K562 (cell line): ENCODE results near the gene SLC35A1. TPM values are rescaled to one million over a fixed set of nuclear protein-coding genes. Genes with fewer than 3 reads are reported as not detected.

ENCODE experiments used
- ATAC-seq: fragments of 200-7000 bp; cut with Tn5 transposase; 3 replicates; pipeline ENCODE4 v1.9.1; 2020; ENCODE audit warnings: moderate library complexity
- BruUV-seq: library from RNA; stranded (reverse); fragments of 400-500 nt; replicated peaks from 2 replicates; lab custom pipeline; 2021; lab: Mats Ljungman, UMichigan
- CTCF ChIA-PET: fragments of 300-600 bp; formaldehyde crosslinking; extraction: SDS; loops from one replicate; lab custom pipeline; 2021; ENCODE audit warnings: low intra/inter-chr PET ratio; lab: Yijun Ruan, JAX
- POLR2A ChIA-PET: fragments of 300-600, 350-650 bp; sonication (Branson Sonifier 250); formaldehyde crosslinking; extraction: SDS; loops from one replicate; lab custom pipeline; 2021; ENCODE audit warnings: antibody characterized with exemption, inconsistent platforms; lab: Yijun Ruan, JAX
- DNase-seq, 4 experiments: peaks; one replicate each; pipeline versions ENCODE4 v3.0.0 to v3.0.0-alpha.2; 2011 to 2018; ENCODE audit warnings: low spot score in 3 of 4, mixed read lengths in 3 of 4; ENCODE audit errors: extremely low read depth in 1 of 4
- FAIRE-seq: peaks from 2 replicates; lab custom pipeline; 2011; peaks lifted over from hg19 to GRCh38; lab: Jason Lieb, UNC
- H2AFZ ChIP-seq: 2 replicates; pipeline ENCODE4 v1.6.0; 2011; ENCODE audit warnings: low read depth, low read length, control low read depth, inconsistent platforms
- H3K27ac ChIP-seq: fragments of 200-600 bp; 3 replicates; pipeline ENCODE4 v1.8.0; 2011; ENCODE audit warnings: low read depth, mild to moderate bottlenecking, control low read depth, inconsistent platforms, low read length, moderate library complexity, mixed read lengths; ENCODE audit errors: extremely low read depth
- H3K27me3 ChIP-seq, 2 experiments: fragments of 300-600 bp in 1 of 2; 2 replicates in 1 of 2; 3 replicates in 1 of 2; pipeline versions ENCODE4 v1.6.0 to v1.8.0; 2011; ENCODE audit warnings: inconsistent platforms in 2 of 2, low read length in 2 of 2, mild to moderate bottlenecking in 1 of 2, mixed read lengths in 1 of 2, moderate library complexity in 1 of 2; ENCODE audit not compliant: control insufficient read depth in 2 of 2, insufficient read depth in 2 of 2
- H3K36me3 ChIP-seq: fragments of 300-600 bp; 3 replicates; pipeline ENCODE4 v1.8.0; 2011; ENCODE audit warnings: mild to moderate bottlenecking, low read length, inconsistent platforms; ENCODE audit not compliant: control insufficient read depth, insufficient read depth
- H3K4me1 ChIP-seq, 2 experiments: fragments of 200-600 bp in 1 of 2; replicated peaks in 1 of 2; 2 replicates in 1 of 2; 3 replicates in 1 of 2; pipeline versions ENCODE4 v1.5.1 to v1.8.0; 2011; ENCODE audit warnings: inconsistent platforms in 2 of 2, low read length in 2 of 2, mild to moderate bottlenecking in 1 of 2, mixed read lengths in 1 of 2, moderate library complexity in 1 of 2; ENCODE audit not compliant: control insufficient read depth in 2 of 2, insufficient read depth in 2 of 2
- H3K4me2 ChIP-seq: 2 replicates; pipeline ENCODE4 v1.6.1; 2011; ENCODE audit warnings: low read length, control low read depth, inconsistent platforms, mixed read lengths; ENCODE audit not compliant: insufficient read depth
- H3K4me3 ChIP-seq: fragments of 200-600 bp; sonication (generic), shearing (Covaris generic); 2 replicates; pipeline ENCODE4 v1.5.1; 2016; ENCODE audit warnings: control low read depth, inconsistent platforms
- H3K79me2 ChIP-seq: fragments of 200-600 bp; 3 replicates; pipeline ENCODE4 v1.8.0; 2011; ENCODE audit warnings: low read length, inconsistent platforms; ENCODE audit not compliant: control insufficient read depth, insufficient read depth
- H3K9ac ChIP-seq, 2 experiments: 2 replicates each; pipeline versions ENCODE4 v1.6.0 to v1.6.1; 2011; ENCODE audit warnings: low read depth in 2 of 2, low read length in 2 of 2, control low read depth in 1 of 2, inconsistent platforms in 1 of 2, mild to moderate bottlenecking in 1 of 2, mixed read lengths in 1 of 2; ENCODE audit not compliant: insufficient read depth in 1 of 2
- H3K9me1 ChIP-seq: one replicate; pipeline ENCODE4 v1.6.0; 2011; ENCODE audit warnings: inconsistent platforms, mild to moderate bottlenecking, low read length, moderate library complexity; ENCODE audit not compliant: control insufficient read depth, insufficient read depth
- H3K9me3 ChIP-seq: replicated peaks from 2 replicates; pipeline ENCODE4 v1.5.1; 2011; ENCODE audit warnings: low read depth, low read length, inconsistent platforms; ENCODE audit not compliant: control insufficient read depth, insufficient read depth
- H4K20me1 ChIP-seq: replicated peaks from 2 replicates; pipeline ENCODE4 v1.6.1; 2011; ENCODE audit warnings: low read length, inconsistent platforms, mixed read lengths; ENCODE audit not compliant: control insufficient read depth, insufficient read depth
- C11orf30 ChIP-seq: fragments of 450-650 bp; IDR thresholded peaks from 2 replicates; pipeline ENCODE4 v1.6.1; 2016; ENCODE audit warnings: low read depth, mild to moderate bottlenecking
- HNRNPLL ChIP-seq: fragments of 200-400 bp; formaldehyde crosslinking; IDR thresholded peaks from 2 replicates; pipeline ENCODE4 v1.6.1; 2017; ENCODE audit warnings: low read length, low read depth, mild to moderate bottlenecking; ENCODE audit not compliant: poor library complexity, severe bottlenecking
- MAFF ChIP-seq: IDR thresholded peaks from 2 replicates; pipeline ENCODE4 v1.6.1; 2012; ENCODE audit warnings: low read length, improper control_type of control experiment
- MAFG ChIP-seq: fragments of 450-650 bp; conservative IDR thresholded peaks from 2 replicates; pipeline ENCODE4 v1.6.1; 2016; ENCODE audit warnings: missing genetic modification characterization, missing compliant biosample characterization
- MAFK ChIP-seq: IDR thresholded peaks from 2 replicates; pipeline ENCODE4 v1.6.1; 2011; ENCODE audit warnings: low read length, improper control_type of control experiment
- NFE2 ChIP-seq: IDR thresholded peaks from 2 replicates; pipeline ENCODE4 v1.6.1; 2014; ENCODE audit warnings: antibody characterized with exemption, low read depth
- NFE2L1 ChIP-seq: fragments of 450-650 bp; IDR thresholded peaks from 2 replicates; pipeline ENCODE4 v1.6.1; 2016; ENCODE audit warnings: missing genetic modification characterization, low read depth, mild to moderate bottlenecking, missing compliant biosample characterization, moderate library complexity, borderline replicate concordance
- PPARD ChIP-seq: fragments of 250-450 bp; sonication (Bioruptor Pico); IDR thresholded peaks from 2 replicates; pipeline ENCODE4 v1.8.0; 2022; ENCODE audit warnings: inconsistent platforms, mild to moderate bottlenecking, moderate library complexity
- RUNX1 ChIP-seq: sonication (generic); IDR thresholded peaks from 2 replicates; pipeline ENCODE4 v1.6.1; 2016; ENCODE audit warnings: antibody characterized with exemption, low read depth
- TAF7 ChIP-seq: fragments of 450-650 bp; IDR thresholded peaks from 2 replicates; pipeline ENCODE4 v1.6.1; 2016; ENCODE audit warnings: missing genetic modification characterization, missing compliant biosample characterization
- WHSC1 ChIP-seq: IDR thresholded peaks from one replicate; pipeline ENCODE4 v1.6.1; 2012; ENCODE audit warnings: low read length, control low read depth, inconsistent platforms
- YY1 ChIP-seq, 3 experiments: IDR thresholded peaks; 2 replicates each; pipeline ENCODE4 v1.6.1; 2011; ENCODE audit warnings: low read length in 2 of 3, mild to moderate bottlenecking in 2 of 3, moderate library complexity in 2 of 3, borderline replicate concordance in 1 of 3, control low read depth in 1 of 3, low read depth in 1 of 3; ENCODE audit not compliant: insufficient read depth in 3 of 3, insufficient replicate concordance in 2 of 3, control insufficient read depth in 1 of 3, insufficient read length in 1 of 3; ENCODE audit errors: extremely low read depth in 1 of 3
- ZBED1 ChIP-seq: IDR thresholded peaks from 2 replicates; pipeline ENCODE4 v1.6.1; 2014
- ZFPM2 ChIP-seq: fragments of 250-450 bp; sonication (Bioruptor Pico); IDR thresholded peaks from 2 replicates; pipeline ENCODE4 v1.5.1; 2022; ENCODE audit warnings: mild to moderate bottlenecking
- ZNF316 ChIP-seq: fragments of 450-650 bp; IDR thresholded peaks from 2 replicates; pipeline ENCODE4 v1.6.1; 2016
- ZNF668 ChIP-seq: fragments of 250-450 bp; sonication (Bioruptor Pico); IDR thresholded peaks from 2 replicates; pipeline ENCODE4 v1.8.0; 2022; ENCODE audit warnings: mild to moderate bottlenecking, inconsistent platforms
- in situ Hi-C: fragments of 300-500 bp; cut with MboI; formaldehyde crosslinking; loops from 4 replicates; pipeline ENCODE4 v1.15.0; 2018; ENCODE audit warnings: inconsistent platforms, mixed read lengths
- intact Hi-C: fragments of 100-400 bp; cut with micrococcal nuclease; formaldehyde crosslinking; loops from 2 replicates; pipeline ENCODE4 v1.14.2; 2022
- polyA plus RNA-seq, 8 experiments: library from polyadenylated mRNA; depleted of rRNA in 4 of 8; stranded (reverse) in 5 of 8; unstranded in 3 of 8; fragments of >200 nt; fragmentation: Nextera tagmentation in 2 of 8; fragmentation: Illumina TruSeq in 1 of 8; extraction: Ambion mirVana in 2 of 8; extraction: Trizol in 1 of 8; gene quantifications; 2 replicates each; pipeline versions ENCODE4 v1.2.1 to v1.2.3, GENCODE V29; 2011 to 2014; ENCODE audit warnings: inconsistent platforms in 1 of 8, missing spikeins in 1 of 8
- total RNA-seq, 7 experiments: library from RNA; depleted of rRNA in 6 of 7; stranded (reverse); fragments of >200 nt in 6 of 7; fragmentation: Illumina TruSeq in 2 of 7; extraction: Trizol in 2 of 7; gene quantifications; 2 replicates each; pipeline versions ENCODE4 v1.2.1 to v1.2.3, GENCODE V29; 2011 to 2021; ENCODE audit warnings: low replicate concordance in 1 of 7
- TF ChIP-seq, protein P1 (sequence below): sonication (generic); formaldehyde crosslinking; IDR thresholded peaks from 2 replicates; pipeline ENCODE4 v1.8.1; 2023; ENCODE audit warnings: missing genetic modification reagents, mild to moderate bottlenecking, borderline replicate concordance

SLC35A1 gene
- total and polyA plus RNA-seq, 9 of the 15 experiments (the other 6 are each of a cell fraction or from before 2014, with no cell fraction given): 7.5 to 37.1 (median 14.9) TPM

- POLR2A ChIA-PET: interaction anchor here (0.7 kb wide), 1 partner anchor 9 kb away, joined by 3 read pairs; no protein-coding TSS in a partner anchor
- Histone ChIP-seq H3K79me2 (no peaks in the 10 kb centered on the region), H3K9me1 (no peaks in the 10 kb centered on the region), H3K27ac (no peak overlapping the region), H3K9ac (no peak overlapping the region), H3K4me3 (no peak overlapping the region), H4K20me1 (no peaks in the 10 kb centered on the region)
- intact Hi-C loops (no loop called here), in situ Hi-C loops (no loop called here)
- BruUV-seq: no TSS peak
- ATAC-seq: no peak
- DNase-seq: no peak
- no peak for TF ChIP-seq PPARD (CRISPR knock-in tag)
- peak; percentile 71 for TF ChIP-seq NFE2
- peak; percentile 89 for TF ChIP-seq ZNF316
- peak; percentile 85 for TF ChIP-seq MAFG (tag)
- TF ChIP-seq, protein P1, sequence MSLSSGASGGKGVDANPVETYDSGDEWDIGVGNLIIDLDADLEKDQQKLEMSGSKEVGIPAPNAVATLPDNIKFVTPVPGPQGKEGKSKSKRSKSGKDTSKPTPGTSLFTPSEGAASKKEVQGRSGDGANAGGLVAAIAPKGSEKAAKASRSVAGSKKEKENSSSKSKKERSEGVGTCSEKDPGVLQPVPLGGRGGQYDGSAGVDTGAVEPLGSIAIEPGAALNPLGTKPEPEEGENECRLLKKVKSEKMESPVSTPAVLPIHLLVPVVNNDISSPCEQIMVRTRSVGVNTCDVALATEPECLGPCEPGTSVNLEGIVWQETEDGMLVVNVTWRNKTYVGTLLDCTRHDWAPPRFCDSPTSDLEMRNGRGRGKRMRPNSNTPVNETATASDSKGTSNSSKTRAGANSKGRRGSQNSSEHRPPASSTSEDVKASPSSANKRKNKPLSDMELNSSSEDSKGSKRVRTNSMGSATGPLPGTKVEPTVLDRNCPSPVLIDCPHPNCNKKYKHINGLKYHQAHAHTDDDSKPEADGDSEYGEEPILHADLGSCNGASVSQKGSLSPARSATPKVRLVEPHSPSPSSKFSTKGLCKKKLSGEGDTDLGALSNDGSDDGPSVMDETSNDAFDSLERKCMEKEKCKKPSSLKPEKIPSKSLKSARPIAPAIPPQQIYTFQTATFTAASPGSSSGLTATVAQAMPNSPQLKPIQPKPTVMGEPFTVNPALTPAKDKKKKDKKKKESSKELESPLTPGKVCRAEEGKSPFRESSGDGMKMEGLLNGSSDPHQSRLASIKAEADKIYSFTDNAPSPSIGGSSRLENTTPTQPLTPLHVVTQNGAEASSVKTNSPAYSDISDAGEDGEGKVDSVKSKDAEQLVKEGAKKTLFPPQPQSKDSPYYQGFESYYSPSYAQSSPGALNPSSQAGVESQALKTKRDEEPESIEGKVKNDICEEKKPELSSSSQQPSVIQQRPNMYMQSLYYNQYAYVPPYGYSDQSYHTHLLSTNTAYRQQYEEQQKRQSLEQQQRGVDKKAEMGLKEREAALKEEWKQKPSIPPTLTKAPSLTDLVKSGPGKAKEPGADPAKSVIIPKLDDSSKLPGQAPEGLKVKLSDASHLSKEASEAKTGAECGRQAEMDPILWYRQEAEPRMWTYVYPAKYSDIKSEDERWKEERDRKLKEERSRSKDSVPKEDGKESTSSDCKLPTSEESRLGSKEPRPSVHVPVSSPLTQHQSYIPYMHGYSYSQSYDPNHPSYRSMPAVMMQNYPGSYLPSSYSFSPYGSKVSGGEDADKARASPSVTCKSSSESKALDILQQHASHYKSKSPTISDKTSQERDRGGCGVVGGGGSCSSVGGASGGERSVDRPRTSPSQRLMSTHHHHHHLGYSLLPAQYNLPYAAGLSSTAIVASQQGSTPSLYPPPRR: no peak
- no peak for TF ChIP-seq YY1 (IDR thresholded peaks at IDR 0.05; ENCODE audit: borderline replicate concordance in 1 of 3, control insufficient read depth in 1 of 3, extremely low read depth in 1 of 3, insufficient read depth in 3 of 3, insufficient read length in 1 of 3, insufficient replicate concordance in 2 of 3, low read depth in 1 of 3, low read length in 2 of 3)
- TF ChIP-seq ZFPM2 (CRISPR knock-in tag): no peak
- peak; percentile 74 for TF ChIP-seq MAFK
- no peak for TF ChIP-seq HNRNPLL
- TF ChIP-seq TAF7 (tag): no peak
- TF ChIP-seq C11orf30: peak; percentile 78
- peak; percentile 64 for TF ChIP-seq MAFF
- peak; percentile 27; the same call in 1 of the 2 replicates for TF ChIP-seq NFE2L1 (tag)
- TF ChIP-seq ZBED1: no peak
- no peak for TF ChIP-seq RUNX1
- TF ChIP-seq WHSC1: no peak
- TF ChIP-seq ZNF668 (CRISPR knock-in tag): no peak
- TF ChIP-seq, all 486 proteins: peak for 7
- no peaks in the 10 kb centered on the region for H3K27me3 ChIP-seq
- CTCF ChIA-PET: no interaction called here
- H2AFZ ChIP-seq: no peak overlapping the region
- no peak overlapping the region for H3K4me2 ChIP-seq
- no peaks in the 10 kb centered on the region for H3K4me1 ChIP-seq
- no peaks in the 10 kb centered on the region for H3K9me3 ChIP-seq
- H3K36me3 ChIP-seq: peaks cover 20% of the 10 kb centered on the region; the same call in 2 of the 3 replicates
- no peak for FAIRE-seq
Measured at GRCh38 chr6:87498048-87498447, 25.3 kb downstream of the SLC35A1 start.
